T-helper 2 cell treated with Interferon-gamma antibody and Interleukin-4, amounts not matched to agents 5 μg/mL and 100 μg/mL, for 36 hours (primary cell): Measurements from ENCODE around the gene RPRD1A.
A peak's percentile ranks its signal among the peaks of the same experiment; 100 is the strongest.
"Not testable (repeated sequence)": the region's sequence is repeated elsewhere in the genome, so short reads cannot be mapped to it uniquely, and the experiment has no call there.

Source experiments
- DNase-seq: peaks from one replicate; pipeline ENCODE4 v3.0.0; 2021; ENCODE audit warnings: low spot score
- H3K27ac Mint-ChIP-seq: one replicate; pipeline ENCODE4 v1.8.0; 2021; ENCODE audit warnings: mild to moderate bottlenecking, mixed read lengths
- H3K27me3 Mint-ChIP-seq: one replicate; pipeline ENCODE4 v1.8.0; 2021; ENCODE audit warnings: low read depth, mixed read lengths
- H3K36me3 Mint-ChIP-seq: one replicate; pipeline ENCODE4 v1.8.0; 2021; ENCODE audit warnings: low read depth, mixed read lengths
- H3K4me1 Mint-ChIP-seq: one replicate; pipeline ENCODE4 v1.8.0; 2021; ENCODE audit warnings: low read depth, mixed read lengths
- H3K4me3 Mint-ChIP-seq: one replicate; pipeline ENCODE4 v1.8.0; 2022; ENCODE audit warnings: mild to moderate bottlenecking, moderate library complexity, mixed read lengths
- H3K9me3 Mint-ChIP-seq: one replicate; pipeline ENCODE4 v1.8.0; 2021; ENCODE audit warnings: mixed read lengths

The RPRD1A gene

DNA sequence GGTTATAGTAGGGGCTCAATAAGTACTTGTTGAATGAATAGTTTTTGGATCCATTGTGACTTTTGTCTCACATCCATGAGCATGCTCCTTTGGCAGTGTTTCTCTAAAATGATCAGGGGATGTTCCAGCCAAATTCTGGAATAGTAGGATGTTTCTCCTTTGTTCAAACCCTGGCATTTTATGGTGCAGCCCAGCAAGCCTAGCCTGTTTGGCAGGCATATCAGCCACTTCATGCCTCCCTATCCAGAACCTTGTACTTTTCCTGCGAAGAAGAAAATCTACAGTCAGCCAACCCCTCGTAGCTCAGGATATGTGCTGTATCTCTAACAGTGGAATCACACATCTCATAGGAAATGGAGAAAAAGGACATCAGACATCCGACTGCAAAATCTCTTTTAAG is 27.1 kb upstream of the RPRD1A start:
- H3K4me1 Mint-ChIP-seq = peaks cover 8% of the 10 kb centered on the region
- no peak overlapping the region for H3K4me3 Mint-ChIP-seq
- no peaks in the 10 kb centered on the region for H3K36me3 Mint-ChIP-seq
- peaks cover 23% of the 10 kb centered on the region for H3K27me3 Mint-ChIP-seq
- no peak for DNase-seq
- no peaks in the 10 kb centered on the region for H3K9me3 Mint-ChIP-seq
- H3K27ac Mint-ChIP-seq = no peak overlapping the region

DNA sequence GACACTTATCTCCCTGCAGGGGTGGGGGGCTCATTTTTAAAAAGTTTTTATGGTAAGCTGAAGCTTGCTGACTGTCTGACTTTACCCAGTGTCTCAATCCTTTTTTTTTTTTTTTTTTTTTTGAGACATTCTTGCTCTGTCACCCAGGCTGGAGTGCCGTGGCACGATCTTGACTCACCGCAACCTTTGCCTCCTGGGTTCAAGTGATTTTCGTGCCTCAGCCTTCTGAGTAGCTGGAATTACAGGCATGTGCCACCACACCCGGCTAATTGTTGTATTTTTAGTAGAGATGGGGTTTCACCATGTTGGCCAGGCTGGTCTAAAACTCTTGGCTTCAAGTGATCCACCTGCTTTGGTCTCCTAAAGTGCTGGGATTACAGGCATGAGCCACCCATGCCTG is 24.8 kb upstream of the RPRD1A start:
- H3K4me1 Mint-ChIP-seq, H3K4me3 Mint-ChIP-seq, H3K9me3 Mint-ChIP-seq, DNase-seq, H3K36me3 Mint-ChIP-seq, H3K27ac Mint-ChIP-seq: not testable (repeated sequence)
- peaks cover 29% of the 10 kb centered on the region for H3K27me3 Mint-ChIP-seq

DNA sequence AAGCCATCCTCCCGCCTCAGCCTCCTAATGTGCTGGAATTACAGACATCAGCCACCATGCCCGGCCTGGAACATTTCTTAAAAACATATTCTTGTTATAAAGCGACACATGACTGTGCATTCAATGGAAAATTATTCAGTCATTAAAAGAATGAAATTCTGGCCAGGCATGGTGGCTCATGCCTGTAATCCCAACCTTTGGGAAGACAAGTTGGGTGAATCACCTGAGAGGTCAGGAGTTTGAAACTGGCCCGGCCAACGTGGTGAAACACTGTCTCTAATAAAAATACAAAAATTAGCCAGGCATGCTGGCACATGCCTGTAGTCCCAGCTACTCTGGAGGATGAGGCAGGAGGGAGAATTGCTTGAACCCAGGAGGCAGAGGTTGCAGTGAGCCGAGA is 21.6 kb upstream of the RPRD1A start:
- no peaks in the 10 kb centered on the region for H3K9me3 Mint-ChIP-seq
- no peak for DNase-seq
- H3K27ac Mint-ChIP-seq = no peak overlapping the region
- peaks cover 22% of the 10 kb centered on the region for H3K27me3 Mint-ChIP-seq
- peaks cover 13% of the 10 kb centered on the region for H3K4me1 Mint-ChIP-seq
- no peak overlapping the region for H3K4me3 Mint-ChIP-seq
- H3K36me3 Mint-ChIP-seq = no peaks in the 10 kb centered on the region

DNA sequence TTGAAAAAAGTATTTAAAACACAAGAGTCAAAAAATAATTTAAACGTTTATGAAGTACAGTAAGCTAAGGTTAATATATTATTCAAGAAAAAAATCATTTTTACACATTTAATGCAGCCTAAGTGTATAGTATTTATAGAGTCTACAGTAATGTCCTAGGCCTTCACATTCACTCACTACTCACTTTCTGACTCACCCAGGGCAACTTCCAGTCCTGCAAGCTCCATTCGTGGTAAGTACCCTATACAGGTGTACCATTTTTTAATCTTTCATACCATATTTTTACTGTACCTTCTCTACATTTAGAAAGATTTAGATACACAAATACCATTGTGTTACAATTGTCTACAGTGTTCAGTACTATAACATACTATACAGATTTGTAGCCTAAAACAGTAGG is 20.9 kb upstream of the RPRD1A start:
- peaks cover 17% of the 10 kb centered on the region for H3K4me1 Mint-ChIP-seq
- no peaks in the 10 kb centered on the region for H3K9me3 Mint-ChIP-seq
- H3K36me3 Mint-ChIP-seq = no peaks in the 10 kb centered on the region
- H3K27ac Mint-ChIP-seq = no peak overlapping the region
- no peak overlapping the region for H3K4me3 Mint-ChIP-seq
- DNase-seq = no peak
- peaks cover 21% of the 10 kb centered on the region for H3K27me3 Mint-ChIP-seq

DNA sequence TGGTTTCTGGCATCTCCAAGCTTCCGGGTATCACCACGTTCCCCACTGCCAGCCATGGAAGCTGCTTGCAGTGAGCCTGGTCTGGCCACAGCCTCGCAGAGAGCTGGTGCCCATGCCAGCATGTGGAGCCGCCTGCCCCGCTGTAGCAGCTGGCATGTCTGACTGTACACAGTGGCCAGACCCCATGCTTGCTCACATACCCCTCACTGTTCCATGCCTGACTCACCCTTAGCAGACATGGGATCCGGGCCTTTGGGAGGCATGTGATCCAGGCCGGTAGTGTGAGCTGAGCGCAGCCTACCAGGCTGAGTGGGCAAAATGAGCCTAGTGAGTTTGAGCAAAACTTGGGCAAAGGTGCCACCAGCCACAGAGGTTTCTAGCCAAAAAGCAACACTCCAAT is 18.8 kb upstream of the RPRD1A start:
- peaks cover under 1% of the 10 kb centered on the region for H3K36me3 Mint-ChIP-seq

GRCh38 chr18:36085195-36085594 is 17.8 kb upstream of the RPRD1A start:
- Mint-ChIP-seq H3K4me1 (peaks cover 14% of the 10 kb centered on the region), H3K4me3 (no peak overlapping the region), H3K27ac (no peak overlapping the region), H3K9me3 (peaks cover 13% of the 10 kb centered on the region), H3K27me3 (peaks cover 20% of the 10 kb centered on the region), H3K36me3 (peaks cover 2% of the 10 kb centered on the region)
- DNase-seq = no peak

More for the DNA sequence above, 18.8 kb upstream of the RPRD1A start:
- Mint-ChIP-seq H3K9me3 (peaks cover 5% of the 10 kb centered on the region), H3K4me3 (no peak overlapping the region), H3K27ac (no peak overlapping the region), H3K27me3 (peaks cover 20% of the 10 kb centered on the region), H3K4me1 (peaks cover 14% of the 10 kb centered on the region)
- no peak for DNase-seq

DNA sequence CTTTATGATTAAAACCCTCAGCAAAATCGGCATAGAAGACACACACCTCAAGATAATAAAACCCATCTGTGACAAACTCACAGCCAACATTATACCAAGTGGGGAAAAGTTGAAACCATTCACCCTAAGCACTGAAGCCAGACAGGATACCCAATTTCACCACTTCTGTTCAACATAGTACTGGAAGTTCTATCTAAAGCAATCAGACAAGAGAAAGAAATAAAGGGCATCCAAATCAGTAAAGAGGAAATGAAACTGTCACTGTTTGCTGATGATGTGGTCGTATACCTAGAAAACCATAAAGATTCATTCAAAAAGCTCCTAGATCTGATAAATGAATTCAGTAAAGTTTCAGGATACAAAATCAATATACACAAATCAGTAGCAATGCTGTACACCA is 16.4 kb upstream of the RPRD1A start:
- Mint-ChIP-seq H3K4me1 (peaks cover 14% of the 10 kb centered on the region), H3K36me3 (peaks cover 2% of the 10 kb centered on the region), H3K27me3 (peaks cover 15% of the 10 kb centered on the region), H3K9me3 (peaks cover 16% of the 10 kb centered on the region), H3K27ac (no peak overlapping the region), H3K4me3 (peak overlapping the region; percentile 31)
- no peak for DNase-seq

DNA sequence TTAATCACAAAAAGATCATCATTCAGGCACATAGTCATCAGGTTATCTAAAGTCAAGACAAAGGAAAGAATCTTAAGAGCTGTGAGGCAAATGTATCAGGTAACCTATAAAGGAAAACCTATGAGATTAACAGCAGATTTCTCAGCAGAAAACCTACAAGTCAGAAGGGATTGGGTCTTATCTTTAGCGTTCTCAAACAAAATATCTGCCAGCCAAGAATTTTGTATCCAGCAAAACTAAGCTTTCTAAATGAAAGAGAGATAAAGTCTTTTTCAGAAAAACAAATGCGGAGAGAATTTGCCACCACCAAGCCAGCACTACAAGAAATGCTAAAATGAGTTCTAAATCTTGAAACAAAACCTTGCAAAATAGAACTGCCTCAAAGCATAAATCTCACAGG is 13.8 kb upstream of the RPRD1A start:
- H3K27me3 Mint-ChIP-seq, H3K4me3 Mint-ChIP-seq, H3K27ac Mint-ChIP-seq, H3K36me3 Mint-ChIP-seq, DNase-seq: not testable (repeated sequence)
- H3K4me1 Mint-ChIP-seq = peaks cover 14% of the 10 kb centered on the region
- peaks cover 18% of the 10 kb centered on the region for H3K9me3 Mint-ChIP-seq

DNA sequence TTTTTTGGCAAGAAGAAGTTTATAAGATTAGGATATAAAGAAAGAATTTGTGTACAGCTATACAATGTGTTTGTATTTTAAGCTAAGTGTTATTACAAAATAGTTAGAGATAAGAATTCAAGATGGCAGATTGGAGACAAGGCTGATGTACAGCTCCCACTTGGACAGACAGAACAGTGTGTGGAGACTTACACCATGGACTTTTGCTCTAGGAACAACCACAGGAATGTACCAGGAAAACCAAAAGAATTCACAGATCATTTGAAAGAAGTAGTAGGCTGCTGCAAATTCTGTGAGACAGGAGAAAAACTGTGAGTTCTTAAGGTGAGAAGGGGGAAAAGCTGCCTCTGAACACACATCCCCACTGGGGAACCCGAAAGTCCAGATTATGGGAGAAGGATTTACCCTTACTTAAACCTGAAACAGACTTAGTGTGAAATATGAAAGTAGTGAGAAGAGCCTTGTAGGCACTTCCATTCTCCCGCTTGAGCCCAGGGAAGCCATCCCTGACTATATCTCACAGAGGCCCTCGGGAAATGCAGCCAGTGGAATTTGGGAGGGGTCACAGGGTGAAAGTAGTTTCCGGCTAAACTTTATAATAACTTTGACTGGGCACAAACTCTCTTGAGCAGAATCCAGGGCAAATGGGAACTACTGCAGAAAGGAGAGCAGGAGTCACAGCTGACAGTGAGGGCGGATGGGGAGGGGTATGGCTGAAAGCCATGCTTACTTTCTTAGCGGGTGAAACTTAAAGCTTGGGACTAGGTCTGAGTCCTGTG is 11.6 kb upstream of the RPRD1A start:
- H3K27ac Mint-ChIP-seq = no peak overlapping the region
- peaks cover 11% of the 10 kb centered on the region for H3K27me3 Mint-ChIP-seq
- no peak overlapping the region for H3K4me3 Mint-ChIP-seq
- DNase-seq = no peak
- H3K36me3 Mint-ChIP-seq = peaks cover 2% of the 10 kb centered on the region
- H3K4me1 Mint-ChIP-seq = peaks cover 8% of the 10 kb centered on the region
- H3K9me3 Mint-ChIP-seq = peaks cover 18% of the 10 kb centered on the region

- not testable (repeated sequence) for DNase-seq, H3K27ac Mint-ChIP-seq, H3K4me1 Mint-ChIP-seq, H3K36me3 Mint-ChIP-seq, H3K4me3 Mint-ChIP-seq
- Mint-ChIP-seq H3K9me3 (peaks cover 18% of the 10 kb centered on the region), H3K27me3 (peaks cover 13% of the 10 kb centered on the region)
These were observed 10.4 kb upstream of the RPRD1A start for GRCh38 chr18:36077764-36078163.

GRCh38 chr18:36075862-36076587 is 8.7 kb upstream of the RPRD1A start:
- Mint-ChIP-seq H3K4me1 (no peaks in the 10 kb centered on the region), H3K9me3 (peaks cover 11% of the 10 kb centered on the region), H3K27ac (no peak overlapping the region), H3K36me3 (no peaks in the 10 kb centered on the region), H3K27me3 (peaks cover 9% of the 10 kb centered on the region), H3K4me3 (no peak overlapping the region)
- no peak for DNase-seq

DNA sequence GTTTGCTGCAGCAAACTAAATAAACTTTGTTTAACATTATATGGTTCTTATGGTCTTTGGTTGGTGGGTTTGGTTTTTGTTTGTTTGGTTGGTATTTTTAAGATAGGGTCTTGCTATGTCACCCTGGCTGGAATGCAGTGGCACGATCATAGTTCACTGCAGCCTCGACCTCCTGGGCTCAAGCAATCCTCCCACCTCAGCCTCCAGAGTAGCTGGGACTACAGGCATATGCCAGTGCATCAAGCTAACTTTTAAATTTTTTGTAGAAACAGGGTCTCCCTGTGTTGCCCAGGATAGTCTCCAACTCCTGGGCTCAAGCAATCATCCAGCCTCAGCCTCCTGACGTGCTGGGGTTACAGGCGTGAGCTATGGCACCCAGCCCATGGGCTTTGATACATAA is 7.1 kb upstream of the RPRD1A start:
- no peak for DNase-seq
- Mint-ChIP-seq H3K4me3 (no peak overlapping the region), H3K27me3 (peaks cover 11% of the 10 kb centered on the region), H3K9me3 (peaks cover 6% of the 10 kb centered on the region), H3K4me1 (no peaks in the 10 kb centered on the region), H3K27ac (no peak overlapping the region), H3K36me3 (no peaks in the 10 kb centered on the region)

DNA sequence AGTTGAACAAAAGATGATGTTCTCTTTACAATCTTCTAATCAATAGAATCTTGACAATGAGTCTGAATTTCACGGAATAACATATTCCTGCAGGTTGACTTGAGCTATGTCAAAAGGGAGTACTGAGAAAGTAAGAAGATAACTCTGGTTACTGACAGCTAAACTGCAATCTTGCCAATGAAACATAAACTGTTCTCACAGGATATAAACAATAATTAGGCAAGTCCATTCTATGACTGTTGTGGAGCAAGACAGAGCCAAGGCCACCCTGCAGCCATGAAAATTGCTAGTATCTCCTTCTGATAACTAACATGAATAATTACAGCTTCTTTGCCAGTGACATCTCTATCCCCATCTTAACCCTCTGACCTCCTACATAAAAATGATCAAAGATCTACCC is 6.3 kb upstream of the RPRD1A start:
- H3K36me3 Mint-ChIP-seq = no peaks in the 10 kb centered on the region

DNA sequence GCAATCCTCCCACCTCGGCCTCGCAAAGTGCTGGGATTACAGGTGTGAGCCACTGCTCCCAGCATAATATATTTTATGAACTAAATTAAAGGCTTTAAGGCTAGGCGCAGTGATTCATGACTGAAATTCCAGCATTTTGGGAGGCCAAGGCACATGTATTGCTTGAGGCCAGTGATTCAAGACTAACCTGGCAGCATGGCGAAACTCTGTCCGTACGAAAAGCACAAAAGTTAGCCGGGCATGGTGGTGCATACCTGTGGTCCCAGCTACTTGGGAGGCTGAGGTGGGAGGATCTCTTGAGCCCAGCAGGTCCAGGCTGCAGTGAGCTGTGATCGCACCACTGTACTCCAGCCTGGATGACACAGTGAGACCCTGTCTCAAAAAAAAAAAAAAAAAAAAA is 5.0 kb upstream of the RPRD1A start:
- not testable (repeated sequence) for H3K36me3 Mint-ChIP-seq, DNase-seq, H3K4me3 Mint-ChIP-seq, H3K4me1 Mint-ChIP-seq, H3K9me3 Mint-ChIP-seq, H3K27ac Mint-ChIP-seq
- peaks cover 11% of the 10 kb centered on the region for H3K27me3 Mint-ChIP-seq

More for the DNA sequence above, 6.3 kb upstream of the RPRD1A start:
- H3K4me1 Mint-ChIP-seq = no peaks in the 10 kb centered on the region
- H3K9me3 Mint-ChIP-seq = peaks cover 1% of the 10 kb centered on the region
- peaks cover 11% of the 10 kb centered on the region for H3K27me3 Mint-ChIP-seq
- no peak overlapping the region for H3K27ac Mint-ChIP-seq
- no peak overlapping the region for H3K4me3 Mint-ChIP-seq
- no peak for DNase-seq
